Limb (tissue), 2 donors: Measurements from ENCODE around the gene GABARAP.
A peak's percentile ranks its signal among the peaks of the same experiment; 100 is the strongest.
"Not testable (repeated sequence)": the region's sequence is repeated elsewhere in the genome, so short reads cannot be mapped to it uniquely, and the experiment has no call there.

Experiments used
- DNase-seq, 2 donors: peaks; one replicate each; pipeline ENCODE4 v3.0.0-alpha.2; 2016; ENCODE audit errors: extremely low spot score in 2 of 2

GABARAP gene

GRCh38 chr17:7260651-7261378 lies 18.6 kb upstream of the GABARAP start:
- peak in 1 of 2 donors; percentile 60 for DNase-seq

GRCh38 chr17:7260151-7260550 lies 17.9 kb upstream of the GABARAP start:
- no peak for DNase-seq

GRCh38 chr17:7259555-7259889 lies 17.3 kb upstream of the GABARAP start:
- no peak for DNase-seq

GRCh38 chr17:7258731-7259554 lies 16.7 kb upstream of the GABARAP start:
- no peak for DNase-seq

- DNase-seq = no peak
Measured at GRCh38 chr17:7256766-7257456, 14.7 kb upstream of the GABARAP start.

GRCh38 chr17:7254511-7254910 lies 12.3 kb upstream of the GABARAP start:
- DNase-seq = no peak

GRCh38 chr17:7253082-7253481 lies 10.8 kb upstream of the GABARAP start:
- no peak for DNase-seq

- peak; percentile 93 to 95 for DNase-seq
Measured at GRCh38 chr17:7252176-7253043, 10.2 kb upstream of the GABARAP start, which contains the start of gene ELP5. Gene ELP5, plus strand, starts transcription at chr17:7252215. Its CDS starts 336 bp downstream, at chr17:7252551.

GRCh38 chr17:7251661-7252175 lies 9.5 kb upstream of the GABARAP start, which contains the start of gene CTDNEP1:
Gene CTDNEP1, minus strand, starts transcription at chr17:7251734. Its CDS starts 438 bp downstream, at chr17:7251296.
- DNase-seq = peak; percentile 99 to 100

- no peak for DNase-seq
Measured at GRCh38 chr17:7250695-7251627, 8.7 kb upstream of the GABARAP start.

- DNase-seq = no peak
Measured at GRCh38 chr17:7249830-7250229, 7.6 kb upstream of the GABARAP start.

- no peak for DNase-seq
Measured at GRCh38 chr17:7249214-7249613, 7.0 kb upstream of the GABARAP start.

- DNase-seq = no peak
Measured at GRCh38 chr17:7248796-7249195, 6.5 kb upstream of the GABARAP start.

- DNase-seq = no peak
Measured at GRCh38 chr17:7246779-7247178, 4.5 kb upstream of the GABARAP start.

GRCh38 chr17:7243838-7244237 lies 1.6 kb upstream of the GABARAP start:
- not testable (repeated sequence) for DNase-seq

GRCh38 chr17:7243453-7243729 lies 1.1 kb upstream of the GABARAP start:
- DNase-seq = no peak

- peak; percentile 96 to 97 for DNase-seq
Measured at GRCh38 chr17:7242717-7243452, 636 bp upstream of the GABARAP start.

GRCh38 chr17:7241090-7241733 lies 1.0 kb downstream of the GABARAP start:
- no peak for DNase-seq

GRCh38 chr17:7240375-7240774 lies 1.9 kb downstream of the GABARAP start:
- no peak for DNase-seq
